Urinary bladder (tissue), 4 donors: ENCODE results near the gene ELFN1. TPM values are rescaled to one million over a fixed set of nuclear protein-coding genes. Genes with fewer than 3 reads are reported as not detected.

ENCODE experiments used
- DNase-seq: peaks from one replicate; pipeline ENCODE4 v3.0.0-alpha.2; 2015; ENCODE audit errors: extremely low spot score
- H3K27ac ChIP-seq: one replicate; pipeline ENCODE4 v1.5.1; 2013; ENCODE audit warnings: low read depth, mild to moderate bottlenecking, moderate library complexity
- H3K36me3 ChIP-seq: one replicate; pipeline ENCODE4 v1.6.1; 2013; ENCODE audit warnings: mild to moderate bottlenecking, moderate library complexity; ENCODE audit not compliant: insufficient read depth
- H3K4me1 ChIP-seq: one replicate; pipeline ENCODE4 v1.6.1; 2013; ENCODE audit warnings: mild to moderate bottlenecking, moderate library complexity; ENCODE audit not compliant: insufficient read depth
- H3K4me3 ChIP-seq: one replicate; pipeline ENCODE4 v1.5.1; 2013; ENCODE audit warnings: low read depth, low read length
- WGBS: extraction: QIAGEN DNeasy Blood & Tissue Kit; methylation state at CpG from one replicate; pipeline ENCODE4 v1.1.7; 2013; 5-methylcytosine and 5-hydroxymethylcytosine counted together
- polyA plus RNA-seq: library from polyadenylated mRNA; stranded (reverse); fragments of 200-250 nt; gene quantifications from one replicate; pipeline ENCODE4 v1.2.3, GENCODE V29; 2013
- total RNA-seq: library from RNA; depleted of rRNA; stranded (reverse); fragments of >200 nt; gene quantifications from one replicate; pipeline ENCODE4 v1.2.3, GENCODE V29; 2014
- donor health status: healthy with polysubstance abuse.
- donor health status: healthy.

Gene ELFN1
- total and polyA plus RNA-seq, 2 donors = 2.5 to 3.2 TPM

DNA sequence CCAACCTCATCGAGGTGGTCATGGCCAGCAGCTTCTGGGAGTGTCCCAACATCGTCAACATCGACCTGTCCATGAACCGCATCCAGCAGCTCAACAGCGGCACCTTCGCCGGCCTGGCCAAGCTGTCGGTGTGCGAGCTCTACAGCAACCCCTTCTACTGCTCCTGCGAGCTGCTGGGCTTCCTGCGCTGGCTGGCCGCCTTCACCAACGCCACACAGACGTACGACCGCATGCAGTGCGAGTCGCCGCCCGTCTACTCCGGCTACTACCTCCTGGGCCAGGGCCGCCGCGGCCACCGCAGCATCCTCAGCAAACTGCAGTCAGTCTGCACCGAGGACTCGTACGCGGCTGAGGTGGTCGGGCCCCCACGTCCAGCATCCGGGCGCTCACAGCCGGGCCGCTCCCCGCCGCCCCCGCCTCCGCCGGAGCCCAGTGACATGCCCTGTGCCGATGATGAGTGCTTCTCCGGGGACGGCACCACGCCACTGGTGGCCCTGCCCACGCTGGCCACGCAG lies 75.0 kb downstream of the ELFN1 start:
- Histone ChIP-seq H3K36me3 (no peaks in the 10 kb centered on the region), H3K27ac (no peak overlapping the region), H3K4me3 (no peak overlapping the region), H3K4me1 (no peaks in the 10 kb centered on the region)
- DNase-seq = no peak
- 97% methylated on average over 46 of the region's 46 CpGs for WGBS

DNA sequence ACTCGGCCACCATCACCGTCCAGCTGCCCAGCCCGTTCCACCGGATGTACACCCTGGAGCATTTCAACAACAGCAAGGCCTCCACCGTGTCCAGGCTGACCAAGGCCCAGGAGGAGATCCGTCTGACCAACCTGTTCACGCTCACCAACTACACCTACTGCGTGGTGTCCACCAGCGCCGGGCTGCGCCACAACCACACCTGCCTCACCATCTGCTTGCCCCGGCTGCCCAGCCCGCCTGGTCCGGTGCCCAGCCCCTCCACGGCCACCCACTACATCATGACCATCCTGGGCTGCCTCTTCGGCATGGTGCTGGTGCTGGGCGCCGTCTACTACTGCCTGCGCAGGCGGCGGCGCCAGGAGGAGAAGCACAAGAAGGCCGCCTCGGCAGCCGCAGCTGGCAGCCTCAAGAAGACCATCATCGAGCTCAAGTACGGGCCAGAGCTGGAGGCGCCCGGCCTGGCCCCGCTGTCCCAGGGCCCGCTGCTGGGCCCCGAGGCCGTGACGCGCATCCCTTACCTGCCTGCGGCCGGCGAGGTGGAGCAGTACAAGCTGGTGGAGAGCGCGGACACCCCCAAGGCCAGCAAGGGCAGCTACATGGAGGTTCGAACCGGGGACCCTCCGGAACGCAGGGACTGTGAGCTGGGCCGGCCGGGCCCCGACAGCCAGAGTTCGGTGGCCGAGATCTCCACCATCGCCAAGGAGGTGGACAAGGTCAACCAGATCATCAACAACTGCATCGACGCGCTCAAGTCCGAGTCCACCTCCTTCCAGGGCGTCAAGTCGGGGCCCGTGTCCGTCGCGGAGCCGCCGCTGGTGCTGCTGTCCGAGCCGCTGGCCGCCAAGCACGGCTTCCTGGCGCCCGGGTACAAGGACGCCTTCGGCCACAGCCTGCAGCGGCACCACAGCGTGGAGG lies 75.8 kb downstream of the ELFN1 start:
- Histone ChIP-seq H3K36me3 (no peaks in the 10 kb centered on the region), H3K4me3 (no peak overlapping the region), H3K4me1 (no peaks in the 10 kb centered on the region), H3K27ac (no peak overlapping the region)
- WGBS = 97% methylated on average over 72 of the region's 72 CpGs
- DNase-seq = no peak

DNA sequence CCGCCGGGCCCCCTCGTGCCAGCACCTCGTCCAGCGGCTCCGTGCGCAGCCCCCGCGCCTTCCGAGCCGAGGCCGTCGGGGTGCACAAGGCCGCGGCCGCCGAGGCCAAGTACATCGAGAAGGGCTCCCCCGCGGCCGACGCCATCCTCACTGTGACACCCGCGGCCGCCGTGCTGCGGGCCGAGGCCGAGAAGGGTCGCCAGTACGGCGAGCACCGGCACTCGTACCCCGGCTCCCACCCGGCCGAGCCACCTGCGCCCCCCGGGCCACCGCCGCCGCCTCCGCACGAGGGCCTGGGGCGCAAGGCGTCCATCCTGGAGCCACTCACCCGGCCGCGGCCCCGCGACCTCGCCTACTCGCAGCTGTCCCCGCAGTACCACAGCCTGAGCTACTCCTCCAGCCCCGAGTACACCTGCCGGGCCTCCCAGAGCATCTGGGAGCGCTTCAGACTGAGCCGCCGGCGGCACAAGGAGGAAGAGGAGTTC lies 76.5 kb downstream of the ELFN1 start:
- 96% methylated on average over 60 of the region's 60 CpGs for WGBS
- H3K4me3 ChIP-seq = no peak overlapping the region
- H3K36me3 ChIP-seq = no peaks in the 10 kb centered on the region
- H3K4me1 ChIP-seq = no peaks in the 10 kb centered on the region
- H3K27ac ChIP-seq = no peak overlapping the region
- no peak for DNase-seq

DNA sequence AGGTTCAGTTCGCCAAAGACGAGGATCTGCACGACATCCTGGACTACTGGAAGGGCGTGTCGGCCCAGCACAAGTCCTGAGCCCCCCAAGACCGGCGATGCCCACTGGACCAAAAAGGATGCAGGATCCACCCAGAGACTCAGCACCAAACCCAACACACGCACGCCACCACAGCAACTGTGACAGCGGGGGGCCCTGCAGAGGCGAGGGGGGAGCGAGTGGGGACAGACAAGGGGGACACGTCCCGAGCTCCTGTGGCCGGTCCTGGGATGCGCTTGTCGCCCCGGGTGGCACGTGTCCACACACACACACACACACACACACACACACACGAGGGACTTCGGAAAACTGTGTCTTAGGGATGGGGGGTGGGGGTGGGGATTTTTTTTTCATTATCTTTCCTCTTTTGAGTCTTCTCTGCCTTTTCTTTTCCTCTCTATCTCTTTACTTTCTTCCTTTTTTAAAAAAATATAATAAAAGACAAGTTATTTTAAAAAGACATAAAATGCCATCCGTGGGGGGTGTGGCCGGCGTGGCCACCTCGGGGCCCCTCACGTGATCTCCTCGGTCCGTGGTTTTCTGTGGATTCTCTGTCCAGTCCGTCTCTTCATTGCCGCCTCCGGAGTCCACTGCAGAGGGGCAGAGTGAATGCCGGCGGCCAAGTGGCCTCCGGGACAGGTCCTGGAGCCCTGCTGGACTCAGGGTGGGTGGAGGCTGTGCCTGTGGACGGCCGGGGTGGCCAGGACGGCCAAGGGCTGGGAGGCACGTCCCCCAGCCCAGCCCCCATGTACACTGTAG lies 77.1 kb downstream of the ELFN1 start:
- H3K4me1 ChIP-seq = no peaks in the 10 kb centered on the region
- no peak overlapping the region for H3K27ac ChIP-seq
- 87% methylated on average over 38 of the region's 38 CpGs for WGBS
- no peaks in the 10 kb centered on the region for H3K36me3 ChIP-seq
- DNase-seq = no peak
- no peak overlapping the region for H3K4me3 ChIP-seq

DNA sequence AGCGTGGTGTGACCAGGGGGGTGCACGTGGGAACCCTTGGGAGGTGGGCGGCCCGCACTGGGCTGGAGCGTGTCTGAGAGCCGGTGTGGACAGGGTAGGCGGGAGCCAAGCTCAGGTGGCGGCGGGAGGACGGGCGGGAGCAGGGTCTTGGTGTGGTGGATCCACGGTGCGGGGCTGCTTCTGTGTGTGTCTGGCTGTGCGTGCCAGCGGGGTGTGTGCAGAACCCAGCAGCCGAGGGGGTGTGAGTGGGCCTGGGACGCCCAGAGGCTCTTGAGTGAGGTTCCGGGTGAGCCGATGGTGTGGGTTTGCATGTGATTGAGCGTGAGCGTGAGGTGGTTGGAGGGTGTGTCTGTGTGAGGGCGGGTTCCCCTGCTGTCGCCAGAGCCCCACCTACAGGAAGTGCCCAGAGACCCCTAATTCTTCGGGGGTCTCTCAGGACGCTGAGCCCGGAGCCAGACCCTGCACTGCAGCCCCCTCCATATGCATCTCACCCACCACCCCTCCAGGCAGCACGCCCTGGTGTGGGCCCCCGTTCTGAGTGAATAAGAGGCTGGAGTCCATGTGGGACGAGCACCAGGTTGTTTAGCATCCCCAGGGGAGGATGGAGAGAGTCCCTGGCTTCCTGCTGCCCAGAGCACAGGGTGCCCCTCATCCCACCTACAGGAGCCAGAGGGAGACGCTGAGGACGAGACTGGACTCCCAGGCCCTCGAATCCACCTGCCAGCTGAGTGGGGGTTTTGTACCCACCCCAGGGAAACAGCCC lies 78.2 kb downstream of the ELFN1 start:
- Histone ChIP-seq H3K36me3 (no peaks in the 10 kb centered on the region), H3K27ac (no peak overlapping the region), H3K4me3 (no peak overlapping the region), H3K4me1 (no peaks in the 10 kb centered on the region)
- no peak for DNase-seq
- WGBS = 62% methylated on average over 32 of the region's 32 CpGs

DNA sequence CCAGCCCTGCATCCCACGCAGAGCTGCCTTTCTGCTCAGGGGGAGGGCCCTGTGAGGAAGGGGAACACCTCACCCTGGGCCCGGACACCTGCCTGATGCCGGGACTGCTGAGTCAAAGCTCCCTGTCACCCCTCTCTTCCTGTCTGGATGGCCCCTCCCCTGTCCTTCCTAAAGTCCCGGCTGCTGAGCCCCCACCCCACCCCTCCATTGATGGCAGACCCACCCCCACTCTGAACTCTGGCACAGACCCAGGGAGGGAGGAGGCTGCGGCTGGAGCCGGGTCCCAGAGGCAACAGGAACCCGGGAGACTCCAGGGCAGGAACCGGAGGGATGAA lies 78.7 kb downstream of the ELFN1 start:
- DNase-seq = no peak
- Histone ChIP-seq H3K4me1 (no peaks in the 10 kb centered on the region), H3K4me3 (no peak overlapping the region), H3K36me3 (no peaks in the 10 kb centered on the region), H3K27ac (no peak overlapping the region)
- WGBS = 29% methylated on average over 8 of the region's 8 CpGs

DNA sequence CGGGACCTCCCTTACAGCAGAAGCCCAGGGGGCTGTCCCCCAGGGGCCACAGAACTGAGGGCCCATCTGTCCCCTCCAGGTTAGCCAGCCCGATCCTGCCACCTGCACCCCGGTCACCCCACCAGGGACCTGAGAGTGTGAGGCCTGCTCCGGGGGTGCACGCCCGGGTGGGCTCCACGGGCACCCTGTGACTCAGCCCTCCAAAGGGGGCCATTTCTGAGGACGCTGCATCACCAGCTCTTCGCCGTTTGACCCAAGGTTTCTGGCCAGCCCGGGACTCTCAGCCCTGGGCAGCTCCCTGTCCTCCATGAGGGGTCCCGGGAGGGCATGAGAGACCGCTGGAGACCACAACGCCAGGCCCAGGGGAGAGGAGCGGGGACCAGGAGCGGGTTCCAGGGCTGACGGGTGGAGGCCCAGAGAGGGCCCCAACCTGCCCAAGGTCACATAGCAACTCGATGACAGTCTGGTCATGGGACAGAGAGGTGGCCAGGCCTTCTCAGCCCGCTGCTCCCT lies 79.3 kb downstream of the ELFN1 start:
- Histone ChIP-seq H3K4me3 (no peak overlapping the region), H3K27ac (no peak overlapping the region), H3K36me3 (no peaks in the 10 kb centered on the region), H3K4me1 (no peaks in the 10 kb centered on the region)
- DNase-seq = no peak
- WGBS = 77% methylated on average over 19 of the region's 19 CpGs

DNA sequence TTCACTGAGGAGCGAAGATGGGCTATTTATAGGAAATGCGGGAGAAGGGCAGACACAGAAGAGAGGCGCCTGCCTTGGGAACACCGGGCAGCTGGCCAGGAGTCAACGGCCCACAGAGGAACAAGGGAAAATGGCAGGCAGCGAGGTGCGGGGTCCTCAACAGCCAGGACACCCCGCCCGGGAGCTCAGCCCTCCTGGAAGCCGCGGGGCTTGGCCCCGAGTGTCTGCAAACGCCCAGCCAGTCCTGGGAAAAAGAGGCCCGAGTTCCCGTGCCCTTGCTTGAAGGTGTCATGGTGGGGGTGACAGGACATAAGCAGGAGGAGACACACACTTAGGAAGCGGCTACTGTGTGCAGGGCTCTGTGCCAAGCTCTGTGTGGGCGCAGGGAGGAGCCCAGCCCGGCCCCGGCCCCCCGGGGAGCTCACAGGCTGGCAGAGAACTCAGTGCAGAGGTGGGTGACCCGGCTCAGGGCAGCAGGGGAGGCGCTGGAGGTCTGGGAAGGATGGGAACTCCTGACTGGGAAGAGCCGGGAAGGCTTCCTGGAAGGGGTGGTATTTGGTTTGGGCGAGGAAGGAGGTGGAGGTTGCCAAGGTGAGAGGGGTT lies 79.9 kb downstream of the ELFN1 start:
- WGBS = 45% methylated on average over 24 of the region's 24 CpGs
- Histone ChIP-seq H3K27ac (no peak overlapping the region), H3K36me3 (no peaks in the 10 kb centered on the region), H3K4me3 (no peak overlapping the region), H3K4me1 (no peaks in the 10 kb centered on the region)
- DNase-seq = no peak

DNA sequence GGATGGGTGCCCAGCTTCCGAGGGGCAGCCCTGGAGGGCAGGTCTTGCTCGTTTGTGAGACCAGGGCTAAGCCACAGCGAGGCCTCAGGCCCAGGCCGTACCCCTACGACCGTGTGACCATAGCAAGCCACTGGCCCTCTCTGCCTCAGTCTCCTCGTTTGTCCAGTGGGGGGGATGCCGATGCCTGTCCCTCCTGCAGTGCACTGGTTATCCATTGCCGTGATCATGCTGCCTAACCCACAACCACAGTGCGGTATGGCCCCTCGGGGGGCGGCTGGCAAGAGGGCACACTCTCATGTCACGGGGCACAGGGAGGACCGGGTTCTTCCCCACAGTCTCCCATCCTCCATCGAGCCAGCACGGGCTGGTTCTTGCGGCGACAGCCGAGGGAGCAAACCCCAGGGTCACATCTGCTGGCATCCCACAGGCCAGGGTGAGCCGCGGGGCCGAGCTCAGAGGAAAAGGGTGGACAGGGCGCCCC lies 80.5 kb downstream of the ELFN1 start:
- 87% methylated on average over 23 of the region's 23 CpGs for WGBS
- Histone ChIP-seq H3K27ac (no peak overlapping the region), H3K4me1 (no peaks in the 10 kb centered on the region), H3K36me3 (no peaks in the 10 kb centered on the region), H3K4me3 (no peak overlapping the region)
- no peak for DNase-seq

DNA sequence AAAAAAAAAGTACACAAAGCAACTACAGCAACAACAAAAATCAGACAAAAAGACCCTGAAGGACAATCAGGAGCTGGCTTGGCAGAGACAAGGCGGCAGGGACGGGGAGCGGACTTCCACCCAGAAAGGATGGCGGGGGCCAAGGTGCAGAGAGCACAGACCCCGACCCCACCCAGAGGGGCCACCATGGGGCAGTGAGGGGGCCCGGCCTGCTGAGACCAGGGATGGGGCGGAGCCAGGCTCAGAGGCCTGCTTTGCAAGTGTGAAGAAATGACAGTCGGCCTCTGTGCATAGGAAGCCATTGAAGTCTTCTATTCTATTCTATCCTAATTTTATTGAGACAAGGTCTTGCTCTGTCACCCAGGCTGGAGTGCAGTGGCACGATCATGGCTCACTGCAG lies 82.0 kb downstream of the ELFN1 start:
- WGBS = 88% methylated on average over 9 of the region's 9 CpGs
- no peak overlapping the region for H3K4me3 ChIP-seq
- no peaks in the 10 kb centered on the region for H3K36me3 ChIP-seq
- H3K4me1 ChIP-seq = no peaks in the 10 kb centered on the region
- no peak for DNase-seq
- no peak overlapping the region for H3K27ac ChIP-seq

DNA sequence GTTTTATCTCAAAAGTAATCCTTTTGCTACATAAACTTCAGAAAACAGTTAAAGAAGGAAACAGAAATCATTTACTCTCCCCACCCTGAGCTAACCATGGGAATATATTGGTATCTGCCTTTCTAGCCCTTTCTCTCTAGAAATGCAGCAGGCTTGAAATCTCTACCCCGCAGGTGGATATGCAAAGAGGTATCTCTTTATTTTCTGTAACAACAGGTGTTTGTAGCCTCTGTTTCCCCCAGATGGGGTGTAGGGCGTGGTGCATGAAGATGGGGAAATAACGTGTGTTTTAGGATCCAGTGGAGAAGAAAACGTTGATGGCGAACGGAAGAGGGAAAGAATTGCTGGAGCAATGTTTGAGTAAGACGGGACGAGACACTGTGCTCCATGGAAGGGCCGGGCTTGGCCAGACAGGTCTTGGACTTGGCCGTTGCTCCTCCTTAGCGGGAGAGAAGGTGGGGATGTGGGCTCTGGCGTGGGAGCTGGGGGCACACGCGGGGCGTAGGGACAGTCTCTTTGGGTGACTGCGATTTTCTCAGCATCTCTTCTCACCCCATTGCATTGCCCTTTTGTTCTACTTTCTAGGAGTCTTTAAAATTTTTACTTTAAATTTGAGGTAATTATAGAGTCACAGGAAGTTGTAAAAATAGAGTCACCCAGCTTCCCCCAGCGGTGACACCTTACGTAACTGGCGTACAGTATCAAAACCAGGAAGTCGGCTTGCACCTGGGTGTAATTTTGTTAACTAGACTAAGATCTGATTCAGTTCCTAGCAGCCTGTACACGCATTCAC lies 82.9 kb downstream of the ELFN1 start:
- H3K36me3 ChIP-seq = no peaks in the 10 kb centered on the region
- 64% methylated on average over 21 of the region's 21 CpGs for WGBS
- H3K27ac ChIP-seq = no peak overlapping the region
- no peaks in the 10 kb centered on the region for H3K4me1 ChIP-seq
- H3K4me3 ChIP-seq = no peak overlapping the region
- no peak for DNase-seq

DNA sequence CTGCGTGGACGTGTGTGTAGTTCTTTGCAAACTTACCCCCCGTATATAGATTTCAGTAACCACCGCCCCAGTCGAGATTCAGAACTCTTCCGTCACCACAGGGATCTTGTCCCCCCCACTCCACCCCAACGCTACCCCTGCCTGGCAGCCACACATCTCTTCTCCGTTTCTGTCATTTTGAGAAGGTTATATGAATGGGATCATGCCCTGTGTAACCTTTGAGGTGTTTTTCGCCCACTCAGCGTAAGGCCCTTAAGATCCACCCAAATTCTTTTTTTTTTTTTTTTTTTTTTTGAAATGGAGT lies 83.4 kb downstream of the ELFN1 start:
- H3K4me3 ChIP-seq = no peak overlapping the region
- DNase-seq = no peak
- WGBS = 80% methylated on average over 10 of the region's 10 CpGs

More for the DNA sequence above, 83.4 kb downstream of the ELFN1 start:
- Histone ChIP-seq H3K27ac (no peak overlapping the region), H3K36me3 (no peaks in the 10 kb centered on the region), H3K4me1 (no peaks in the 10 kb centered on the region)
